Mesothelial cell of epicardium (in vitro differentiated cells): ENCODE measurements around the gene R3HDM1. TPM values are rescaled to one million over a fixed set of nuclear protein-coding genes. Genes with fewer than 3 reads are reported as not detected.

Experiments used
- DNase-seq, 2 experiments: peaks; one replicate each; pipeline ENCODE4 v3.0.0; 2021; ENCODE audit warnings: low spot score in 2 of 2; ENCODE audit not compliant: unreplicated experiment in 2 of 2
- H3K27ac Mint-ChIP-seq: 2 replicates; pipeline ENCODE4 v1.8.0; 2021; ENCODE audit warnings: mixed read lengths
- H3K27me3 Mint-ChIP-seq: 2 replicates; pipeline ENCODE4 v1.8.0; 2021; ENCODE audit warnings: low read depth, mixed read lengths
- H3K36me3 Mint-ChIP-seq: 2 replicates; pipeline ENCODE4 v1.8.0; 2021; ENCODE audit warnings: mixed read lengths
- H3K4me1 Mint-ChIP-seq: 2 replicates; pipeline ENCODE4 v1.8.0; 2021; ENCODE audit warnings: mixed read lengths
- H3K4me3 Mint-ChIP-seq: 2 replicates; pipeline ENCODE4 v1.8.0; 2021; ENCODE audit warnings: mild to moderate bottlenecking, moderate library complexity, mixed read lengths
- H3K9me3 Mint-ChIP-seq: 2 replicates; pipeline ENCODE4 v1.8.0; 2021; ENCODE audit warnings: mixed read lengths
- total RNA-seq: library from RNA; stranded (reverse); gene quantifications from 3 replicates; pipeline ENCODE4 v1.2.1, GENCODE V29; 2021
- TF ChIP-seq, protein P1 (sequence below): fragments of 200-600 bp; sonication (generic); IDR thresholded peaks from one replicate; pipeline ENCODE4 v1.5.0; 2021; ENCODE audit warnings: antibody characterized with exemption; ENCODE audit not compliant: unreplicated experiment

The R3HDM1 gene
- total RNA-seq, 1 donor from 2014 or later = 41.7 TPM

- H3K27ac Mint-ChIP-seq = peak overlapping the region; percentile 17
- H3K4me1 Mint-ChIP-seq = peaks cover 35% of the 10 kb centered on the region
- H3K4me3 Mint-ChIP-seq = peak overlapping the region; percentile 42
- peaks cover 21% of the 10 kb centered on the region for H3K36me3 Mint-ChIP-seq
- H3K27me3 Mint-ChIP-seq = no peaks in the 10 kb centered on the region
- DNase-seq = no peak
- TF ChIP-seq, protein P1, sequence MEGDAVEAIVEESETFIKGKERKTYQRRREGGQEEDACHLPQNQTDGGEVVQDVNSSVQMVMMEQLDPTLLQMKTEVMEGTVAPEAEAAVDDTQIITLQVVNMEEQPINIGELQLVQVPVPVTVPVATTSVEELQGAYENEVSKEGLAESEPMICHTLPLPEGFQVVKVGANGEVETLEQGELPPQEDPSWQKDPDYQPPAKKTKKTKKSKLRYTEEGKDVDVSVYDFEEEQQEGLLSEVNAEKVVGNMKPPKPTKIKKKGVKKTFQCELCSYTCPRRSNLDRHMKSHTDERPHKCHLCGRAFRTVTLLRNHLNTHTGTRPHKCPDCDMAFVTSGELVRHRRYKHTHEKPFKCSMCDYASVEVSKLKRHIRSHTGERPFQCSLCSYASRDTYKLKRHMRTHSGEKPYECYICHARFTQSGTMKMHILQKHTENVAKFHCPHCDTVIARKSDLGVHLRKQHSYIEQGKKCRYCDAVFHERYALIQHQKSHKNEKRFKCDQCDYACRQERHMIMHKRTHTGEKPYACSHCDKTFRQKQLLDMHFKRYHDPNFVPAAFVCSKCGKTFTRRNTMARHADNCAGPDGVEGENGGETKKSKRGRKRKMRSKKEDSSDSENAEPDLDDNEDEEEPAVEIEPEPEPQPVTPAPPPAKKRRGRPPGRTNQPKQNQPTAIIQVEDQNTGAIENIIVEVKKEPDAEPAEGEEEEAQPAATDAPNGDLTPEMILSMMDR = no peak
- H3K9me3 Mint-ChIP-seq = peaks cover 3% of the 10 kb centered on the region
Observed at GRCh38 chr2:135744760-135745314, 213.6 kb downstream of the R3HDM1 start.

- Mint-ChIP-seq H3K9me3 (peaks cover 3% of the 10 kb centered on the region), H3K27ac (no peak overlapping the region), H3K4me1 (peaks cover 35% of the 10 kb centered on the region), H3K4me3 (no peak overlapping the region), H3K36me3 (peaks cover 24% of the 10 kb centered on the region), H3K27me3 (no peaks in the 10 kb centered on the region)
- TF ChIP-seq, protein P1 = no peak
- DNase-seq = no peak
Observed at GRCh38 chr2:135745545-135745944, 214.3 kb downstream of the R3HDM1 start.

GRCh38 chr2:135755573-135755972 lies 224.3 kb downstream of the R3HDM1 start:
- TF ChIP-seq, protein P1 = no peak
- no peak for DNase-seq
- H3K9me3 Mint-ChIP-seq = peaks cover 11% of the 10 kb centered on the region
- H3K27me3 Mint-ChIP-seq = no peaks in the 10 kb centered on the region
- peaks cover 55% of the 10 kb centered on the region for H3K36me3 Mint-ChIP-seq
- no peaks in the 10 kb centered on the region for H3K4me1 Mint-ChIP-seq
- H3K4me3 Mint-ChIP-seq = no peak overlapping the region
- no peak overlapping the region for H3K27ac Mint-ChIP-seq

- Mint-ChIP-seq H3K27me3 (no peaks in the 10 kb centered on the region), H3K27ac (no peak overlapping the region), H3K36me3 (peaks cover 59% of the 10 kb centered on the region), H3K4me3 (no peak overlapping the region), H3K9me3 (peaks cover 11% of the 10 kb centered on the region), H3K4me1 (no peaks in the 10 kb centered on the region)
- no peak for DNase-seq
- TF ChIP-seq, protein P1 = no peak
Observed at GRCh38 chr2:135756692-135757091, 225.4 kb downstream of the R3HDM1 start.

- no peak for DNase-seq
- no peak overlapping the region for H3K27ac Mint-ChIP-seq
- H3K4me1 Mint-ChIP-seq = no peaks in the 10 kb centered on the region
- TF ChIP-seq, protein P1 = no peak
- H3K36me3 Mint-ChIP-seq = peaks cover 41% of the 10 kb centered on the region
- H3K9me3 Mint-ChIP-seq = peaks cover under 1% of the 10 kb centered on the region
- H3K4me3 Mint-ChIP-seq = no peak overlapping the region
- no peaks in the 10 kb centered on the region for H3K27me3 Mint-ChIP-seq
Observed at GRCh38 chr2:135762022-135762421, 230.7 kb downstream of the R3HDM1 start.

DNA sequence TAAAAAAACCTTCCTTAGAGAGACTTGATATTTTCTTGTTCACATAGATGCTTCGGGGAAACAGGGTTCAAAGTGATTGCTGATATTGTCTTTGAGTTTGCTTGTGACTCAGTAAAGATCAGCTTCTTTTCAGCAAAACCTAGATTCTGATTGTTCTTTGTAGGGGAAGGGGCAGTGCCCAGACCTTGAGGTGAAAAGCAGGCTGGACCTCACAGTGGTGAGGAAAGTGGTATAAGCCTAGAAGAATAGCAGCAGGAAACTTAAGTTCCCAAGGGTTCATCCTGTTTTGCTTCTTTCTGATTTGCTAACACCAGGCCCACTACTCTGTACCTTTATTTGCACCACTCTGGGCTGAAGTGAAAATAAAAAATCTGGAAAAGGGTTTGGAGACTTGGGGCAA lies 231.2 kb downstream of the R3HDM1 start:
- H3K4me3 Mint-ChIP-seq = no peak overlapping the region
- no peak overlapping the region for H3K27ac Mint-ChIP-seq
- H3K9me3 Mint-ChIP-seq = no peaks in the 10 kb centered on the region
- H3K4me1 Mint-ChIP-seq = no peaks in the 10 kb centered on the region
- H3K27me3 Mint-ChIP-seq = no peaks in the 10 kb centered on the region
- DNase-seq = no peak
- H3K36me3 Mint-ChIP-seq = peaks cover 39% of the 10 kb centered on the region
- TF ChIP-seq, protein P1 = no peak
